Lower lobe of right lung (tissue), 2 donors: ENCODE results near the gene TAC4. TPM values are rescaled to one million over a fixed set of nuclear protein-coding genes. Genes with fewer than 3 reads are reported as not detected.

Source experiments
- ATAC-seq, 2 donors: fragments of 200-7000 bp; cut with Tn5 transposase; one replicate each; pipeline ENCODE4 v1.9.1; 2020 to 2022; ENCODE audit warnings: mild to moderate bottlenecking in 2 of 2, moderate library complexity in 2 of 2
- DNase-seq: peaks from one replicate; pipeline ENCODE4 v3.0.0-alpha.2; 2020
- H3K27ac ChIP-seq: fragments of 200-600 bp; one replicate; pipeline ENCODE4 v1.8.0; 2022
- H3K27me3 ChIP-seq: fragments of 200-600 bp; one replicate; pipeline ENCODE4 v1.8.0; 2022; ENCODE audit warnings: low read depth
- H3K36me3 ChIP-seq: fragments of 200-600 bp; one replicate; pipeline ENCODE4 v1.8.0; 2022; ENCODE audit warnings: mild to moderate bottlenecking
- H3K4me1 ChIP-seq: fragments of 200-600 bp; one replicate; pipeline ENCODE4 v1.8.0; 2022
- H3K4me3 ChIP-seq: fragments of 200-600 bp; one replicate; pipeline ENCODE4 v1.8.0; 2022; ENCODE audit warnings: mild to moderate bottlenecking
- H3K9me3 ChIP-seq: fragments of 200-600 bp; one replicate; pipeline ENCODE4 v1.8.0; 2022
- intact Hi-C: fragments of 100-400 bp; cut with DNase I; formaldehyde crosslinking; loops from one replicate; pipeline ENCODE4 v1.11.0; 2022
- total RNA-seq: library from RNA; stranded (reverse); fragmentation: NEBNext Ultra II Directional; extraction: Animal tissue kit (Norgen Biotek cat#: 25700); gene quantifications from one replicate; pipeline ENCODE4 v1.2.1, GENCODE V29; 2021
- TF ChIP-seq, protein P1 (sequence below): fragments of 200-600 bp; IDR thresholded peaks from one replicate; pipeline ENCODE4 v1.8.0; 2022; ENCODE audit warnings: antibody characterized with exemption, mild to moderate bottlenecking
- donor health status: DM: no; HTN: yes; CAD: no; lungs with severe emphysema.

TAC4 gene
- total RNA-seq, 1 donor from 2014 or later: not detected

DNA sequence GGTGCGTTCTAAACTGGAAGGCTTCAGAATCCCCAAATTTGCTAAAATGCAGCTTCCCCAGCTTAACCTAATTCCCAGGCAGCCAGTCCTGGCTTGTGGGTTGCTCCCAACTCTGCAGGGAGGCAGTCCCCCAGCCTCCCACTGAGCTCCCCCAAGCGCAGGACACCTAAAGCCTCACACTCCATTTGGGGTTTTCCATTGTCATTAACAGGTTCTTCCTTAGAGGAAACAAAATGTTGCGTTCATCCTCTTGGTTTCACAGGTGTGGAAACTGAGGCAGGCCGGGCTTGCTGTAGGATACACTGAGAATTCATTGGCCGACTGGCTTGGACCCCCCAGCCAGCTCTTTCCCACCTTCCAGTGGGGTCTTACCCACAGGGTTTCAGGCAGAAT, 2.3 kb upstream of the TAC4 start:
- Histone ChIP-seq H3K4me1 (peaks cover 25% of the 10 kb centered on the region), H3K36me3 (no peaks in the 10 kb centered on the region), H3K27ac (no peak overlapping the region), H3K27me3 (no peaks in the 10 kb centered on the region), H3K9me3 (no peaks in the 10 kb centered on the region), H3K4me3 (no peak overlapping the region)
- intact Hi-C loops: no loop called here
- ATAC-seq (no peak), DNase-seq (no peak)
- TF ChIP-seq, protein P1, sequence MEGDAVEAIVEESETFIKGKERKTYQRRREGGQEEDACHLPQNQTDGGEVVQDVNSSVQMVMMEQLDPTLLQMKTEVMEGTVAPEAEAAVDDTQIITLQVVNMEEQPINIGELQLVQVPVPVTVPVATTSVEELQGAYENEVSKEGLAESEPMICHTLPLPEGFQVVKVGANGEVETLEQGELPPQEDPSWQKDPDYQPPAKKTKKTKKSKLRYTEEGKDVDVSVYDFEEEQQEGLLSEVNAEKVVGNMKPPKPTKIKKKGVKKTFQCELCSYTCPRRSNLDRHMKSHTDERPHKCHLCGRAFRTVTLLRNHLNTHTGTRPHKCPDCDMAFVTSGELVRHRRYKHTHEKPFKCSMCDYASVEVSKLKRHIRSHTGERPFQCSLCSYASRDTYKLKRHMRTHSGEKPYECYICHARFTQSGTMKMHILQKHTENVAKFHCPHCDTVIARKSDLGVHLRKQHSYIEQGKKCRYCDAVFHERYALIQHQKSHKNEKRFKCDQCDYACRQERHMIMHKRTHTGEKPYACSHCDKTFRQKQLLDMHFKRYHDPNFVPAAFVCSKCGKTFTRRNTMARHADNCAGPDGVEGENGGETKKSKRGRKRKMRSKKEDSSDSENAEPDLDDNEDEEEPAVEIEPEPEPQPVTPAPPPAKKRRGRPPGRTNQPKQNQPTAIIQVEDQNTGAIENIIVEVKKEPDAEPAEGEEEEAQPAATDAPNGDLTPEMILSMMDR: no peak

DNA sequence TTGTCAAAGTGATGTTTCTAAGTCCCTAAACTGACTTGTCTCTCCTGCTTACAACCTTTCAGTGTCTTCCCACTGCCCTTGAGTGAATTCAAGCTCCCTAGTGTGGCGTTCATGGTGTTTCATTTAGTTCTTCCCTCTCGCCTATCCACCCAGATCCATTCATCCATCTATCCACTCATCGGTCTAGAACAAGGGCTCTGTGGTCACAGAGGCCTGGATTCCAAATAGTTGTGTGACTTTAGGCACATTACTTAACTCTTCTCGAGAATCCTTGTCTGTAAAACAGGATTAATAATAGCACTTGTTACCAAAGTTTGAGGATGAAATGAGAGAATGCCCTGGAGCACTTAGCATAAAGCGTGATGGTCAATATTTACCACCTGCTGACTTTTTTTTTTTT, 870 bp upstream of the TAC4 start:
- H3K9me3 ChIP-seq: no peaks in the 10 kb centered on the region
- H3K27ac ChIP-seq: no peak overlapping the region
- H3K27me3 ChIP-seq: no peaks in the 10 kb centered on the region
- ATAC-seq (no peak), DNase-seq (no peak)
- H3K4me1 ChIP-seq: peaks cover 31% of the 10 kb centered on the region
- TF ChIP-seq, protein P1: no peak
- intact Hi-C loops: no loop called here
- no peaks in the 10 kb centered on the region for H3K36me3 ChIP-seq
- no peak overlapping the region for H3K4me3 ChIP-seq

- TF ChIP-seq, protein P1: no peak
- H3K27me3 ChIP-seq: no peaks in the 10 kb centered on the region
- H3K27ac ChIP-seq: no peak overlapping the region
- ATAC-seq (no peak), DNase-seq (no peak)
- no peaks in the 10 kb centered on the region for H3K36me3 ChIP-seq
- H3K4me3 ChIP-seq: no peak overlapping the region
- intact Hi-C loops: no loop called here
- peaks cover 31% of the 10 kb centered on the region for H3K4me1 ChIP-seq
- H3K9me3 ChIP-seq: no peaks in the 10 kb centered on the region
Observed at GRCh38 chr17:49846938-49847712, 744 bp downstream of the TAC4 start.

GRCh38 chr17:49845321-49845720, 2.5 kb downstream of the TAC4 start:
- H3K27ac ChIP-seq: no peak overlapping the region
- intact Hi-C loops: no loop called here
- no peak for ATAC-seq
- peaks cover 19% of the 10 kb centered on the region for H3K4me1 ChIP-seq
- no peaks in the 10 kb centered on the region for H3K9me3 ChIP-seq
- H3K4me3 ChIP-seq: no peak overlapping the region
- no peaks in the 10 kb centered on the region for H3K36me3 ChIP-seq
- no peak for DNase-seq
- H3K27me3 ChIP-seq: no peaks in the 10 kb centered on the region
- TF ChIP-seq, protein P1: no peak

DNA sequence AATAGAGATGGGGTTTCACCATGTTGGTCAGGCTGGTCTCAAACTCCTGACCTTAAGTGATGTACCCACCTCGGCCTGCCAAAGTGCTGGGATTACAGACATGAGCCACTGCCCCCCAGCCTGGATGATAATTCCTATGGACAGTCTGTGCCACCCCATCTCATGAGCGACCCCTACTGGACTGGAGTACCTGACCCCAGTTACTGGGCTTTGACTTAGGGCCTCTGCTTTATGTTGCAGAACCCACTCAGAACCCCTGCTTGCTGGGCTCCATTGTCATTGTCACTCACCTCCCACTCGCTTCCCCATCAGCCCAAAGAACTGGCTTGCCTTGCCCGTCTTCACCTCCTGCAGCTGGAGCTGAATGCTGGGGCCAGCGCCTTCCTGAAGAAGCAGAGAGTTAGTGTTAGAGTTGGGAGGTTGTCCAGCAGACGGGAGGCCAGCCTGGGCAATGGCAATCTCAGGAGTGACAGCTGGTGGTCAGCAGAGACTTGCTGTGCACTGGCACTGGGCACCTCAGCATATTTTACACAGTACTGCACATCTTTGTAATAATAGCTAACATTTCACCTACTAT, 4.0 kb downstream of the TAC4 start:
- no peaks in the 10 kb centered on the region for H3K27me3 ChIP-seq
- H3K27ac ChIP-seq: no peak overlapping the region
- ATAC-seq (no peak), DNase-seq (no peak)
- H3K36me3 ChIP-seq: no peaks in the 10 kb centered on the region
- peaks cover 15% of the 10 kb centered on the region for H3K4me1 ChIP-seq
- H3K4me3 ChIP-seq: no peak overlapping the region
- intact Hi-C loops: no loop called here
- H3K9me3 ChIP-seq: no peaks in the 10 kb centered on the region
- TF ChIP-seq, protein P1: peak; percentile 27
